DMS79 (cell line): ENCODE results near the gene OR13G1.
"Not testable (repeated sequence)": the region's sequence is repeated elsewhere in the genome, so short reads cannot be mapped to it uniquely, and the experiment has no call there.

Experiments
- DNase-seq: peaks from one replicate; lab custom pipeline; 2025; lab: John Stamatoyannopoulos, UW

OR13G1 gene, protein sequence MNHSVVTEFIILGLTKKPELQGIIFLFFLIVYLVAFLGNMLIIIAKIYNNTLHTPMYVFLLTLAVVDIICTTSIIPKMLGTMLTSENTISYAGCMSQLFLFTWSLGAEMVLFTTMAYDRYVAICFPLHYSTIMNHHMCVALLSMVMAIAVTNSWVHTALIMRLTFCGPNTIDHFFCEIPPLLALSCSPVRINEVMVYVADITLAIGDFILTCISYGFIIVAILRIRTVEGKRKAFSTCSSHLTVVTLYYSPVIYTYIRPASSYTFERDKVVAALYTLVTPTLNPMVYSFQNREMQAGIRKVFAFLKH

DNA sequence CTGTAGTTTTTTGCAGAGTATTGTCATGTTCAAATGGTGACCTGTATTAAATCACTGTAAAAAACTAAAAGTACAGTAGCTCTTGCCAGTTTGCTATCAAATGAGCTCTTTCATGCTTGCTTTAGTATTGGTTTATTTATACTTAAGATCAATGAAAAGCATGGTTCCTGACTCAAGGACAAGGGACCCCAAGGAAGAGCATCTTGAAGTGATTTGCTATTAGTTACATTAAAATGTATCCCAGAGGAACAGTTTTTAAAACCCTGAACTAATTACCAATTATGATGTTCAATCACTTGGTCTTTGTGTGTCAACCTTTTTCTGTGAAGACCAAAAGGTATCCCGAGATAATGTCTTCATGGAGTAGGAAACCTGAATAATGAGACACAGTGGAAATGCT, at the start of gene OR13G1:
Gene OR13G1 (minus strand): TSS at position 101 of the 400 bp plus-strand sequence. CDS start 6,698 bp downstream, outside the sequence.
- no peak for DNase-seq

DNA sequence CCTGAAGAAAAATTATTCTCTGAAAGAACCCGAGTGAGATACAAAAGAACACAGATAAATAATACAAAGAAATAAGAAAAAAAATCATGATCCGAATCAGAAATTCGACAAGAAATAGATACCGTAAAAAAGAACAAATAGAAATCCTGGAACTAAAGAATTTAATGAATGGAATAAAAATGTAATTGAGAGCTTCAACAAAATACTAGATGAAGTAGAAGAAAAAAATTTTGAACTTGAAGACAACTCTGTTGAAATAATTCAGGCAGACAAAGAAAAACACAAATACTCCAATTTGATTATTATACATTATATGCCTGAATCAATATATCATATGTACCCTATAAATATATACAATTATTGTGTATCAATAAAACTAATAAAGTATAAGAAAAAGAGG, 41.7 kb upstream of the OR13G1 start:
- DNase-seq: no peak

DNA sequence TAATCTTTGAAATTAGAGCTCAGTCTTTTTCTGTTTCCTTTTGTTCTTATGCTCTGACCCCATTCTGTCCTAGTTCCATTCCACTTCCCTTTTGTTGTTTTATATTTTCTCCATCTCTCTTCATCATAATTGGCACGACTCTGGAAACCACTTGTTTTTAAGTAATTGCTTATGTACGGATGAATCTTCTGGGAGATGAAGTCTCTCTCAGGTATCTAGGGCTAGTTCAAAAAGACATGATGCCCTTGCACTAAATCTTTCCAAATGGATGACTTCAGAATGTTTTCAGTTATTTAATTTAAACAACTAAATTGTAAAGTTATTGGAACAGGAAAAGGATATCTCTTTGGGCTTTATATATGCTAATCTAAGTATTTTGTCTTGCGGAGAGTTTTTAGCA, 37.0 kb upstream of the OR13G1 start, which contains the start of gene OR6F1:
Gene OR6F1 (minus strand): TSS at position 101 of the 400 bp plus-strand sequence. CDS start 3,891 bp downstream, outside the sequence.
- no peak for DNase-seq

DNA sequence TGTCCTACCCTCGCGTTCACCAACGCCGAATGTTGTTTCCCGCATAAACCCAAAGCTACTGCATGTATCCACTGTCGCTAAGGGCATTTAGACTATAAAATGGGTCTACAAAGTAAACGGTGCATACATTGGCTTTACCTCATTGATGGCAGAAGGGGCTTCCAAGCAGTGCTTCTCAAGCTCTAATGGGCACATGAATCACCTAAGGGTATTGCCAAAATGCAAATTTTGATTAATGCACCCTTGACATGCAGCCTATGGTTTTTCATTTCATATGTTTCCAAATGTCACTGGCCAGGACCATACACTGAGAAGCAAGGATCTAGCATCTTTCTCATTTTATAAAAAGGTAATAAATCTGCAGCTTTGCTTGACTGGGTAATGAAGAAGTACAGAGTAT, 34.2 kb upstream of the OR13G1 start:
- no peak for DNase-seq

DNA sequence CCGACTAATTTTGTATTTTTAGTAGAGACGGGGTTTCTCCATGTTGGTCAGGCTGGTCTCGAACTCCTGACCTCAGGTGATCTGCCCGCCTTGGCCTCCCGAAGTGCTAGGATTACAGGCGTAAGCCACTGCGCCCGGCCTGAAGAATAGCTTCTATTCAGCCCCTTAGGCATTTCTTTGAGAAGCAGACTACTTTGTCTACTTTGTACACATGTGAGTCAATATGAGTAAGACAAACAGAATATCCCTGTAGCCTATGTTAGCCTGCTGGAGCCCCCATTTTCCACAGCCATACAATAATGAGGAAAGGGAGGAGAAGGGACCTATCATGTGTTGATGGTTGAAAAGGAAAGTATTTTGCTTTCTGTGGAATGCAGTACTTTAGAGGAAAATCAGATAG, 31.1 kb upstream of the OR13G1 start:
- not testable (repeated sequence) for DNase-seq

DNA sequence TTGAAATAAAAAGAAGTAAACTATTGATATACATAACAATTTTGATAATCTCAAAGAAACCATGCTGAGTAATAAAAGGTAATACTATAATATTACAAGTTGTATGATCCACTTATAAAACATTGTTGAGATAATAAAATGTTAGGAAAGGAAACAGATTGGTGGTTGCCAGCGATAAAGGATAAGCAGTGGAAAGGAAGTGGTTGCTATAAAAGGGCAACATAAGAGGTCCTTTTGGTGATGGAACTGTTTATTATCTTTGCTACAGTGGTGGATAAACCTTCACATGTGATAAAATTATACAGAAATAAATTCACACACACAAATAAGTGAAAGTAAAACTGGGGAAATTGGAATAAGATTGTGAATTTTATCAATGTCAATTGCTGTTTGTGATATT, 21.8 kb upstream of the OR13G1 start:
- DNase-seq: no peak

DNA sequence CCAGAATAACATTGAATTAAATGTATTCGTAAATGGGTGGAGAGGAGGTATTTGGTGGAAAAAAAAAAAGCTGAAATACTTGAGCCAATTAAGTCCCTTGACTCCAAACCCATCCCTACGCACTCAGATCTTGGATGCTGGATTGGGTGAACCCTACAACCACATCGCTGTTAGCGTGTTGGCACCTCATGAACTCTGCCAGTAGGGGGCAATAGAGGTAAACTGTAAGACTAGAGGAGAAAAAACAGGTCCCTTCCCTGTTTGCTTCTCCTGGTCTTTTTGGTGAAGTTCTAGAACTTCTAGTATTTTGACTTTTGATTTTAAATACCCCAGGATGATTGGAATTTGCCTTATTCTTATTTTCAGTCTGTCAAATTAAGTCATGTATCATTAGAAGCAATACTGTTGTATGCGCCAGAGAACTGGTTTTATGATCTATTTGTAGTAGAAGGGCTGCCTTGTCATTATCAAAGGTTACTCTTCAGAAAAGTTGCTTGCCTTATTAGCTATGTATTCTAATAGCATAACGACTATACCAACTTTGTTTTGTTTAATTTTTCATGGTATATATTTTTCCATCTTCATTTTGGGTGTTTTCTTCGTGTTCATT, 1.9 kb upstream of the OR13G1 start:
- DNase-seq: no peak

DNA sequence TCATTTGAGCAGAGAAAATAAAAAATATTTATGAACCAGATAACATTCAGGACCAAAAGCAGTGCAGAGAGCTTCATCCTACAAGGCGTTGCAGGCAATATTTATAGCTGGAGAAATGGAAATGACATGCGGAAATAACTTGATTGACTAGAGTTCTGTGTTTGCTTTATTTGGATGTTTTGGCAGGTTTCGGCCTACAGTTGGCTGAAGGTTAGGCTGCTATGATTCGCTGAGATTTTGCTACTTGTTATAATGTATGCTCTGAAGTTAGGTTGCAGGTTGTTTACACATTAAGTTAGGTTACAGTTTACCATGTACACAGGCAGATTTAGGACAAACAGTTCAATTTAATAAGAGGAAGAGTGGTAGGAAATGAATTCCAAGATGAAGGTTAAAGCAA, 632 bp upstream of the OR13G1 start:
- DNase-seq: no peak

DNA sequence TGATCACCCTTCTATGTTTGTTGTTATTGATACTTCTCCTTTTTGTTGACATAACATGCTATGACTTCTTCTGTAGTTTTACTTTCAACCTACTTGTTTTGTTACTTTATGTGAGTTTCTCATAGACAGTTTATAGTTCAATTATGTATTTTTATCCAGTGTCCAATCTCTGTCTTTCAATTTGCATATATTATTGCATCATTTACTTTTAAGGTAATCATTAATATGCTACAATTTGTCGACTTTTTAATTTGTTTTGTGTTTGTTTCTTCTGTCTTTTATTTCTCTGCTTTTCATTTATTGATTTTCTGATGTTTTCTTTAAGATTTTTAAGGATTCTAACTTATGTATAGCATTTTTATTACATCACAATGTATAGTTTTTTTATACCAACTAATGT, 10.3 kb downstream of the OR13G1 start:
- no peak for DNase-seq

DNA sequence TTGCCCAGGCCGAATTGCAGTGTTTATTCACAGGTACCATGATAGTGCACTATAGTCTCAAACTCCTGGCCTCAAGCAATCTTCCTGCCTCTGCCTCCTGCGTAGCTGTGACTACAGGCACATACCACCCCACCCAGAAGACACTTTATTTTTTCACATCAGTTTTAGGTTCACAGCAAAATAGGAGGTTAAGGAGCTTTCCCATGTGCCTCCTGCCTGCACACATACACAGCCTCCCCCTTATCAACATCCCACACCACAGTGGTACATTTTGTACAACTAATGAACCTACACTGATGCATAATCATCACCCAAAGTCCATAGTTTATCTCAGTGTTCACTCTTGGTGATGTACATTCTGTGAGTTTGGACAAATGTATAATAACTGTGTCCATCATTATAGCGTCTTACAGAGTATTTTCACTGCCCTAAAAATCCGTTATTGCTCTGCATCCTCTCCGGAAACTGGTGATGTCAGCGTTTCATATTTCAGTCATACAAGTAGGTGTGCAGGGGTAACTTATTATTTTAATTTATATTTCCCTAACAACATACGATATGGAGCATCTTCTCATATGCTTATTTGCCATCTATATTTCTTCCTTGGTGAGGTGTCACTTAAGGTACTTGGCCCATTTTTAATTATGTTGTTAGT, 23.2 kb downstream of the OR13G1 start:
- no peak for DNase-seq

DNA sequence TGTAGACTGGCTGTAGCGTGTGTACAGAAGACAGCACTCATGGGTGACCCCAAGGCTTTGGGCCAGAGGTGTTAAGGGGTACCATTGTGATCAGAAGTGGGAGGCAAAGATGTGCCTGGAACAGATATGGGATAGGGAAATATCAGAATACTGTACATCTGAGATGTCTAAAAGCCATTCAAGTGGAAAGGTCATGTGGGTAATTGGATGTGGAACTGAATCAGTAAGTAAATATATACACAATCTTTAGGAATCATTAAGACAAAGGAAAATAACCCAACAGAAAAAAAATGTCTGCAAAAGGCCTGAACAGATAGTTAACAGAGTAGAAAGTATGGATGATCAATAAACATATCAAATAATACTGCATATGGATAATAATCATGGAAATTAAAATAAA, 26.5 kb downstream of the OR13G1 start:
- DNase-seq: no peak

DNA sequence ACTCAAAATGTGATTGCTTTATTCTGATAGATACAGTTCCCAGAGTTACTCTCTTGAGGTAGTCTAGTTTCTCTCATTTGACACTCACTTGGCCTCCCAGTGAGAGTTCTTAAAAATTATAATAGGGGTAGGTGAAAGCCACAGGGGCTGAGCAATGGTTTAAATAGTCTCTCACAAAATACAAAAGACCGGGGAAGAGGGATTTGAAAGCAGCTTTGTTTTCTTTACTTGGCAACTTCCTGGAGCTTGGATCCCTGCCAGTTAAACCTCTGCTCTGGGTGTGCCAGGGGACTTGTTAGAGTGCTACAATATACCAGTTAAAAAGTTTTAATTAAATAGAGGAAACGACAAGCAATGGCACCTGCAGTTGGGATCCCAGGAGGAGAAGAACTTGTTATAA, 31.7 kb downstream of the OR13G1 start:
- no peak for DNase-seq

DNA sequence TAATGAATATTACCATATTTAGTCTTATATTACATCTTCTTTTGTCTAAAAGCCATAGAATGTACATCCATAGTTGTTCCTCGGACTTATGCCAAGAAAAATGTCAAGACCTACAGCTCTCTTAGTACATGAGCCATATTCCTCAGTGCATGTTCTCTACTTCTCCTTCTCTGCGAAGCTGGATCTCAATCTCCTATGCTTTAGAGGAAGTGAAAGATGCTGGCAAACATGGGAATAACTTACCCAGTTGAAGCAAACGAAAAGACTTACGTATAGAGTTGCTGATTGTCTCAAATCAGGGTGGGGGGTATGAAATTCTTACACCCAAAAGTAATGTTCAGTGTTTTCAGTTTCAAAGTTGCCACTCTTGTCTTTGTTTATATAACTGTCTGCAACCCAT, 32.7 kb downstream of the OR13G1 start:
- DNase-seq: no peak

DNA sequence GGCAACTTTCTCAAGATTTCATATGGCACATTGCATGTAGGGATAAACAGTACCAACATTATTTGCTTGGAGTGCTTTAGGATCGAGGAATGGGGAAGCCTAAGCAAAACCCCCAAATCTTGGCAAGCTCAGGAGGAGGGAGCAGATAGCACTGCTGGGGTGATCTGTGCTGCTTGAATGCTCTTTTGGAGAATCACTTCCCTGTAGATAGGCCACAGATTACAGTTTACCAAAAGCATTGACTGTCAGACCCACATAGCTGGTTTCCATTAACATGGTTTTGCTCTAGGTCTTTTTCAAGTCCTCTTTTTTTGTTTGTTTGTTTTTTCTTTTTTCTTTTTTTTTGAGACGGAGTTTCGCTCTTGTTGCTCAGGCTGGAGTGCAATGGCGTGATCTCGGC, 36.8 kb downstream of the OR13G1 start:
- no peak for DNase-seq

DNA sequence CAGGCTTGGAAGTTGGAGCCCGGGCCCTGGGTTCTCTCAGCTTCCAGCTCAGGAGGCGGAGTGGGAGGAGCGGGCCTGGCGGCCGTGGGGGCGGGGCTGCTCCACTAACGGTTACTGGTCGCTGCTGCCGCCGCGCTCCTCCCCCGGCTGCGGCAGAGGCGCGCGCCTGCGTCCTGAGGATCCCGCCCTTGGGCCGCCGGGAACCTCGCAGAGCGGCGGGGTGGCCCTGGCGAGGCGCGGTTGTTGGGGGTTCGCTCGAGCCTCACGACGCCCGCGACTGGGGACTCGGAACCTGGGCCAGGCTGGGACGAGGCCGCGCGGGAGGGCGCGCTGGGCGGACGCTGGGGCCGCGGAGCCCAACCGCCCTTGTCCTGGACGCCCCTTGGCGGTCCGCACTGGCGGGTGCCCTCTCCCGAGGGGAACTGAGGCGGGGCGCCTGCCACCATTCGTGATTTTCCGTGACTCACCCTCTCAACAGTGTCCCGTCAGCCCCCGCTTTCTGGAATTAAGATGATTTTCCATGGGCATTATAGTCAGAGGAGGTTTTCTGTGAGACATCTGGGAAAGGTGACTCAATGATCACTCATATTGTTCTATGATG, 40.1 kb downstream of the OR13G1 start:
- DNase-seq: no peak

DNA sequence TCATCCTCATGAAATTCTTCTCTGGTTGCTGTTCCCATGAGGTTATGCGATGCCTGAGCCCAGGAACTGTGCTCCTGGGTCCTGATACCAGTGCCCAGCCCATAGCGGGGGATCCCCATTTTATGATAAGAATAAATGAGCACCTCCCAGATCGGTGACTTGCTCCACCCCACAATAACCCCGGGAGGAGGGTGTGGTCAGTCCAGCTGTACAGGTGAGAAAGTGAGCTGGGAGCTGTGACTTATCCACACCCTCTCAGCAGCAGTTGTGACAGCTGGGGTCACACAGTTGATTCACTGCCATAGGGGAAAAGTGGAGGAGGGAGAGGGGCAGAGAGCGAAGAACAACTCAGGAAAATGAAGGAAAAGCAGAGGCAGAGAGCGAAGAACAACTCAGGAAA, 40.8 kb downstream of the OR13G1 start:
- DNase-seq: no peak

DNA sequence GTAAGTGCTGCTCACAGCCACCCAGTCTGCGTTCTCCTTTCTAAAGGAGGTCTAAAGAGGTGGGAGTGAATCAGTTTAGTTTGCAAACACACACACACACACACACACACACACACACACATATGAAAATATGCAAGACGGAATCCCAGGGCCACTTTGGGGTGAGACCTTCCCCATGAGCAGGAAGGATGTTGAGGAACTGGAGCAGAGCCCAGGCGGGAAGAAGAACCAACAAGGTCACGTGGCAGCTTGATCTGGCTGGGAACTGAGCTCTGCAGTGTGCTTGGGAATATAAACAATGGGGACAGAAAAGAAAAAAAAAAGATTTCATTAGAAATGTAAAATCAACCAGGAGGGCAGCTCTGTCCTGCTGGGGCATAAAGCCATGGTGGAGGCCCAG, 41.5 kb downstream of the OR13G1 start:
- DNase-seq: no peak

DNA sequence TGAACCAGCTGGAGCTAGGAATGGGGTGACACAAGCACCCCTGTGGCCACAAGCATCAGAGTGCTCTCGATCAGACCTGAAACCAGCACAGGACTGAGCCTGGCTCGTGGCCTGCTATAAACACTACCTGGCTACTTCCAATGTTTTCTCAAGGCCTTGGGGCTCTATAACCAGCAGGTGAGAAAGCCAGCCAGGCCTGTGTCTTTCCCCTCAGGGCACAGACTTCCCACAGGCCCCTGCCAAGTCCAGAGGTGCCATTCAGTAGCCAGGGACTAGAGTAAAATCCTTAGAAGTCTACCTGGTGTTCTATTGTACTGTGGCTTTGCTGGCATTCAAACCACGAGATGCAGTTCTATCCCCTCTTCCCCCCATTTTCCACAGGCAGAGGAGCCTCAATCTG, 51.6 kb downstream of the OR13G1 start:
- DNase-seq: no peak
